Measurements from ENCODE around the gene SHTN1.

SHTN1 gene

GRCh38 chr10:116917481-116917880 lies 87.5 kb downstream of the SHTN1 start:
- no peak for ATAC-seq (replicated peaks)
- Mint-ChIP-seq H3K27me3 (no peaks in the 10 kb centered on the region), H3K9me3 (no peaks in the 10 kb centered on the region)

GRCh38 chr10:116915340-116915739 lies 89.6 kb downstream of the SHTN1 start:
- no peak overlapping the region for H3K27ac Mint-ChIP-seq
- H3K27me3 Mint-ChIP-seq = no peaks in the 10 kb centered on the region
- no peaks in the 10 kb centered on the region for H3K9me3 Mint-ChIP-seq
- H3K4me1 Mint-ChIP-seq = no peaks in the 10 kb centered on the region
- H3K4me3 Mint-ChIP-seq = no peak overlapping the region
- ATAC-seq (replicated peaks) (no peak), DNase-seq (no peak)
- H3K36me3 Mint-ChIP-seq = no peaks in the 10 kb centered on the region

More at GRCh38 chr10:116917481-116917880, 87.5 kb downstream of the SHTN1 start:
- no peak for DNase-seq
- no peaks in the 10 kb centered on the region for H3K4me1 Mint-ChIP-seq
- no peak overlapping the region for H3K4me3 Mint-ChIP-seq
- no peak overlapping the region for H3K27ac Mint-ChIP-seq
- no peaks in the 10 kb centered on the region for H3K36me3 Mint-ChIP-seq

DNA sequence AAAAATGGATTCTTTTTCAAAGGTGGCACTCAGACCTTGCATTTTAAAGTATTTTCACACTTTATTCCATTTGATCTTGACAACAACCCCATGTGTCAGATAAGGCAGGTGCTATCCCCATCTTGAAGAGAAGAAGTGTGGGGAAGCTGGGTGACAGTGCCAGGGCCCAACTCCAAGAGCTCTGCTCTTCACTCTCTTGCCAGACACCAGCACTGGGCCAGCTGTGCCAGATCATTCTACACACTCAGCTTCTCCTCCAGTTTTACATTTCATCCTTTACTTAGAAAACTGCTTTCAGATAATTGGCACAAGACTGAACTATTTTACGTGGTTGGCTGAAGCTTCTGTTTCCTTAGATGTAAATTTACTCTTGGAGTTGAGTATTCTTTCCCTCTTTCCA lies 91.3 kb downstream of the SHTN1 start:
- ATAC-seq (replicated peaks) (no peak), DNase-seq (no peak)
- H3K9me3 Mint-ChIP-seq = no peaks in the 10 kb centered on the region
- H3K36me3 Mint-ChIP-seq = no peaks in the 10 kb centered on the region
- H3K27me3 Mint-ChIP-seq = no peaks in the 10 kb centered on the region
- no peaks in the 10 kb centered on the region for H3K4me1 Mint-ChIP-seq
- H3K4me3 Mint-ChIP-seq = no peak overlapping the region
- no peak overlapping the region for H3K27ac Mint-ChIP-seq

DNA sequence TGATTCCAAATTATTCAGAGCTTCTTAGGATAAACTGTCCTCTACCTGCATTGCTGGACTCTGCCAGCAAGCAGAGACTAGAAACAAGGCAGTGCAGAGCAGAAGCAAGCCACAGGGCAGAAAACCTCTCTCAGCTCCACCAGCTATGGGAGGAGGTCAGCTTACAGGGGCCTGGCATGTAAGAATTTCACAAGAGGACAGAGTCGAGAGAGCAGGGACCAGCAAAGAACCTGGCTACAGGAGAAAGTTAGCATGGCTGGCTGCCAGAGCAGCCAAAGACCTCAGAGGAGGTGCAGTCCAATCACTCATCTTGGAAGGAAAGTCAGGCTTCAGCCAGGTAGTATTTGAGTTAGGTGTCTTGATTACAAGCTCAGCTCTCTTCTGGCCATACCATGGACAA lies 92.8 kb downstream of the SHTN1 start:
- no peak for DNase-seq
- H3K9me3 Mint-ChIP-seq = no peaks in the 10 kb centered on the region
- H3K36me3 Mint-ChIP-seq = no peaks in the 10 kb centered on the region
- no peak for ATAC-seq (replicated peaks)
- no peaks in the 10 kb centered on the region for H3K27me3 Mint-ChIP-seq
- no peak overlapping the region for H3K4me3 Mint-ChIP-seq
- no peak overlapping the region for H3K27ac Mint-ChIP-seq
- H3K4me1 Mint-ChIP-seq = no peaks in the 10 kb centered on the region

GRCh38 chr10:116910910-116911309 lies 94.1 kb downstream of the SHTN1 start:
- no peak overlapping the region for H3K27ac Mint-ChIP-seq
- DNase-seq (no peak), ATAC-seq (replicated peaks) (no peak)
- no peaks in the 10 kb centered on the region for H3K36me3 Mint-ChIP-seq
- no peaks in the 10 kb centered on the region for H3K4me1 Mint-ChIP-seq
- H3K9me3 Mint-ChIP-seq = no peaks in the 10 kb centered on the region
- no peaks in the 10 kb centered on the region for H3K27me3 Mint-ChIP-seq
- no peak overlapping the region for H3K4me3 Mint-ChIP-seq

GRCh38 chr10:116909307-116909706 lies 95.7 kb downstream of the SHTN1 start:
- H3K36me3 Mint-ChIP-seq = no peaks in the 10 kb centered on the region
- H3K4me3 Mint-ChIP-seq = no peak overlapping the region
- H3K9me3 Mint-ChIP-seq = no peaks in the 10 kb centered on the region
- H3K27me3 Mint-ChIP-seq = no peaks in the 10 kb centered on the region
- no peak for DNase-seq
- H3K4me1 Mint-ChIP-seq = no peaks in the 10 kb centered on the region
- no peak for ATAC-seq (replicated peaks)
- H3K27ac Mint-ChIP-seq = no peak overlapping the region

DNA sequence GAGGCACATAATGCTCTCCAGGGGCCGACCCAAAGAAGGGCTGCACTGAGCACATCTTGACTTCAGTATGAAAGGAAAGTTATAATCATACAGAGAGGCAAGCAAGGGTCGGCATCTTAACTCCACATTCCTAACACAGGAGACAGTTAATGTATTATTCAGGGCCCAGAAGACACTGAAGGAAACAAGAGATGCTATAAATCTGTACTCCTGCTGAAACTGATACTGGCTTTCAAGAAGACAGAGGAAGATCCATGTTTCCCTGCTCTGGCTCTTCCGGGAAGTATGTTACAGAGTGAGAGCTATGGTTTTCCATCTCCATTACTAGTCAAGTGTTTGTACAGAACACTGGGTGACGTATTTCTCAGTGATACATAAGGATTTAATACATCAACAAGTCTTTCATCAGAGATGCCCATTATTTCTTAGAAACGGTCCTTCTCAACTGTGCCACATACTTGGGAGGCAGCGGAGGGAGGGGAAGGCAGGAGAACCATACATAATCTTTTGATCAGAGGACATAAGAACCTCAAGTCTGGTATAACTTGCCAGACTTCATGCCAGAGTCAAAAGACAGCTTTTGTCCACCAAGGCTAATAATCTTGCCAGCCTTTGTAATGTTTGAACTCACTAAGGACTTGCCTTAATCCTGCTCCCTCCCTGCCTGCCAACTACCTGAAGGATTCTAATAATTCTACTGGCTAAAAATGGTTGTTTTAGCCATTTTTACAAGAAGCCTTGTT lies 97.6 kb downstream of the SHTN1 start:
- no peak overlapping the region for H3K27ac Mint-ChIP-seq
- H3K4me1 Mint-ChIP-seq = no peaks in the 10 kb centered on the region
- H3K27me3 Mint-ChIP-seq = no peaks in the 10 kb centered on the region
- H3K36me3 Mint-ChIP-seq = no peaks in the 10 kb centered on the region
- H3K9me3 Mint-ChIP-seq = no peaks in the 10 kb centered on the region
- ATAC-seq (replicated peaks) (no peak), DNase-seq (no peak)
- no peak overlapping the region for H3K4me3 Mint-ChIP-seq

- DNase-seq (no peak), ATAC-seq (replicated peaks) (no peak)
- Mint-ChIP-seq H3K9me3 (no peaks in the 10 kb centered on the region), H3K4me3 (no peak overlapping the region), H3K27me3 (no peaks in the 10 kb centered on the region), H3K27ac (no peak overlapping the region), H3K36me3 (no peaks in the 10 kb centered on the region), H3K4me1 (no peaks in the 10 kb centered on the region)
Measured at GRCh38 chr10:116905845-116906210, 99.2 kb downstream of the SHTN1 start.

DNA sequence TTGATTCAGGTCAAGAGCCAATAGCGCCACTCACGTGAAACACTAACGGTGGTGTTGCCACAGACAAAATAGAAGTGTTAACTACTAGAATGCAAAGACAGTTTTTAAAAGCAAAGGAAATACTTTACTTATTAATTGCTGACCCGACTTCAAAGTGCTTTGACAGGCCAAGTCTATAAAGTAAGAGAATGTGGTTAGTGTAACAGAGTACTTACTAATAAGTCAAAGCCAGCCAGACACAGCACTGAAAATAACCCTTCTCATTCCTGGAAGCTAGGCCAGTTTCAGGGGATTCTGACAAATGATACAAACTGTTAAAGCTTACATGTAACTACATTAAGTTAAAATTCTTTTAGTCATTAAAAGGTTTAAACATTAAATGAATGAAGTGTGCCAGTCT lies 105.4 kb downstream of the SHTN1 start:
- no peak overlapping the region for H3K27ac Mint-ChIP-seq
- ATAC-seq (replicated peaks) (no peak), DNase-seq (no peak)
- no peaks in the 10 kb centered on the region for H3K27me3 Mint-ChIP-seq
- H3K36me3 Mint-ChIP-seq = no peaks in the 10 kb centered on the region
- H3K9me3 Mint-ChIP-seq = no peaks in the 10 kb centered on the region
- H3K4me3 Mint-ChIP-seq = no peak overlapping the region
- H3K4me1 Mint-ChIP-seq = no peaks in the 10 kb centered on the region

DNA sequence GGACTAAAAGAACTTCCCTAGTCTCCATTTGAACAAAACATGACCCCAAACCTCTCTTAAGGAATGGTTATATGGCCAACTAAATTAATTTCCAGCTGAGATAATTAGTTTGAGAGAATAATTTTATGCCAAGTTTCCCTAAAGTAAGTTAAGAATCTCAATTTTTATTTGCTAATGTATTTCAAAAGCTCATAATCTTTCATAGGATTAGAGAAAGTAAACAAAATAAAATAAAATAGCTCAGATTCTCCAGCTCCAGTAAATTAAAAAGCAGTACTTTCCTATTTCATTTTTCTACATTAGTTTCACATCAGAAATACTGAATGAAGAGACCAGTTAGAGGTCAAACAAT lies 111.3 kb downstream of the SHTN1 start:
- ATAC-seq (replicated peaks) = no peak
- DNase-seq = no peak
- Mint-ChIP-seq H3K4me1 (no peaks in the 10 kb centered on the region), H3K9me3 (no peaks in the 10 kb centered on the region), H3K27ac (no peak overlapping the region), H3K36me3 (no peaks in the 10 kb centered on the region), H3K27me3 (peaks cover 12% of the 10 kb centered on the region in 2 donors), H3K4me3 (no peak overlapping the region)

- H3K27ac Mint-ChIP-seq = no peak overlapping the region
- ATAC-seq (replicated peaks) = no peak
- H3K4me3 Mint-ChIP-seq = no peak overlapping the region
- no peaks in the 10 kb centered on the region for H3K36me3 Mint-ChIP-seq
- no peaks in the 10 kb centered on the region for H3K9me3 Mint-ChIP-seq
- no peak for DNase-seq
- H3K27me3 Mint-ChIP-seq = peaks cover 12 to 14% of the 10 kb centered on the region in 2 donors
- no peaks in the 10 kb centered on the region for H3K4me1 Mint-ChIP-seq
Measured at GRCh38 chr10:116892907-116893685, 111.9 kb downstream of the SHTN1 start.

DNA sequence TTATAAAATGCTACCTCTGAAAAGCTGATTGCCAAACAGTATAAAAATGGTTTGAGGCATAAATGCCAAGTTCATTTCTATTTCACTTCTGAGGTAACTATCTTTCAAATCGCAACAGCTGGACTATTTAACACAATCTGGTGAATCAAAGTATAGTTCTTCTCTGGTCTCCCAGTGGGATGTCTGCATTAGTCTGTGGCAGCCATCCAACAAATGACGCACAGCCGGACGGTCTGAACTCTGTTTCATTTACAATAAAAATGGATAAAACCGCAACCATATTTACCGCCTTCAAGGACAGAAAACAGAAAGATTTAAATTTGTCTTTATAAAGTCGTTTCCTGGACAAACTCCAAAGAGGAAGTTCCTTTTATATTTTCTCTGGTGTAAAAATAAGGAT lies 113.8 kb downstream of the SHTN1 start:
- no peak overlapping the region for H3K27ac Mint-ChIP-seq
- H3K4me1 Mint-ChIP-seq = no peaks in the 10 kb centered on the region
- H3K36me3 Mint-ChIP-seq = no peaks in the 10 kb centered on the region
- DNase-seq (no peak), ATAC-seq (replicated peaks) (no peak)
- H3K4me3 Mint-ChIP-seq = no peak overlapping the region
- H3K27me3 Mint-ChIP-seq = peaks cover 12 to 20% of the 10 kb centered on the region in 2 donors
- H3K9me3 Mint-ChIP-seq = no peaks in the 10 kb centered on the region

GRCh38 chr10:116889066-116889465 lies 115.9 kb downstream of the SHTN1 start:
- no peaks in the 10 kb centered on the region for H3K36me3 Mint-ChIP-seq
- no peaks in the 10 kb centered on the region for H3K4me1 Mint-ChIP-seq
- H3K27me3 Mint-ChIP-seq = peaks cover 12 to 20% of the 10 kb centered on the region in 2 donors
- ATAC-seq (replicated peaks) (no peak), DNase-seq (no peak)
- no peak overlapping the region for H3K4me3 Mint-ChIP-seq
- no peaks in the 10 kb centered on the region for H3K9me3 Mint-ChIP-seq
- no peak overlapping the region for H3K27ac Mint-ChIP-seq

- H3K27ac Mint-ChIP-seq = no peak overlapping the region
- H3K27me3 Mint-ChIP-seq = peaks cover 12 to 17% of the 10 kb centered on the region in 2 donors
Measured at GRCh38 chr10:116888380-116889055, 116.5 kb downstream of the SHTN1 start.

DNA sequence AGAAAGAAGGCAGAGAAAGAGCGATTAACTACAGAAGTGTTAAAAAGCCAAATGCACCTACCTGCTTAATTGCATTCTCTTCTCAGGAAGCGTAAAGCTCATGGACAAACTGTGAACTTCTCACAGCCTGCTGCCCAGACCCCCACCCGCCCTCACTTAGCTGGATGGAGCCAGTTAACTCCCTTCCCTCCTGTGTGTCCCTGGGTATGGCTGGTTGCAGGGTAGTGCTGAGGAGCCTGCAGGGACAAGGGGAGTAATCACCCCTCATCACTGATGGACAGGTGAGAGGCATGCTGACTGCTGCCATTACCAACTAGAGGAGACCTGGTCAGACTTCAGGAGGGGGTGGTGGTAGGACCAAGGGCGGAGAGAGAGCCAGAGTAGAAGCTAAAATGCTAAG lies 118.2 kb downstream of the SHTN1 start:
- peaks cover 4 to 8% of the 10 kb centered on the region in 2 donors for H3K27me3 Mint-ChIP-seq
- H3K9me3 Mint-ChIP-seq = no peaks in the 10 kb centered on the region
- H3K4me3 Mint-ChIP-seq = no peak overlapping the region
- ATAC-seq (replicated peaks) (no peak), DNase-seq (no peak)
- H3K4me1 Mint-ChIP-seq = no peaks in the 10 kb centered on the region
- no peaks in the 10 kb centered on the region for H3K36me3 Mint-ChIP-seq
- H3K27ac Mint-ChIP-seq = no peak overlapping the region

More at GRCh38 chr10:116888380-116889055, 116.5 kb downstream of the SHTN1 start:
- no peak for ATAC-seq (replicated peaks)
- Mint-ChIP-seq H3K9me3 (no peaks in the 10 kb centered on the region), H3K4me1 (no peaks in the 10 kb centered on the region), H3K36me3 (no peaks in the 10 kb centered on the region), H3K4me3 (no peak overlapping the region)
- no peak for DNase-seq

All from stimulated activated naive B cell treated with anti-CD40 and anti-IgM and Interleukin-4, amounts not matched to agents 10 μg/mL and 1 μg/mL and 100 μg/mL, for 72 hours (primary cell).